NCI-H446 treated with DMSO at 0.1 percent for 48 hours (cell line): Measurements from ENCODE around the gene DNAJB1.

ENCODE experiments used
- DNase-seq: peaks from one replicate; lab custom pipeline; 2025; lab: John Stamatoyannopoulos, UW

Gene DNAJB1

GRCh38 chr19:14496029-14496833 is 22.0 kb downstream of the DNAJB1 start, which contains the start of gene GIPC1:
Gene GIPC1, minus strand, starts transcription at chr19:14496127. Its CDS starts 13,151 bp downstream, at chr19:14482976.
- DNase-seq = peak; percentile 99

GRCh38 chr19:14495672-14496028 is 22.5 kb downstream of the DNAJB1 start:
- DNase-seq = no peak

GRCh38 chr19:14494910-14495671 is 23.1 kb downstream of the DNAJB1 start:
- no peak for DNase-seq

- no peak for DNase-seq
Observed at GRCh38 chr19:14494411-14494810, 23.8 kb downstream of the DNAJB1 start.

GRCh38 chr19:14492756-14493337 is 25.4 kb downstream of the DNAJB1 start:
- DNase-seq = no peak

GRCh38 chr19:14487370-14488125 is 30.6 kb downstream of the DNAJB1 start:
- no peak for DNase-seq

GRCh38 chr19:14482172-14482941 is 35.8 kb downstream of the DNAJB1 start:
- DNase-seq = no peak

GRCh38 chr19:14480700-14481079 is 37.5 kb downstream of the DNAJB1 start:
- no peak for DNase-seq

- DNase-seq = no peak
Observed at GRCh38 chr19:14479975-14480699, 38.1 kb downstream of the DNAJB1 start.

GRCh38 chr19:14479309-14479974 is 38.8 kb downstream of the DNAJB1 start:
- no peak for DNase-seq

GRCh38 chr19:14478113-14478545 is 40.1 kb downstream of the DNAJB1 start:
- DNase-seq = no peak

GRCh38 chr19:14477418-14478112 is 40.6 kb downstream of the DNAJB1 start:
- no peak for DNase-seq

GRCh38 chr19:14476673-14477401 is 41.4 kb downstream of the DNAJB1 start:
- no peak for DNase-seq

GRCh38 chr19:14476327-14476672 is 41.9 kb downstream of the DNAJB1 start:
- no peak for DNase-seq

GRCh38 chr19:14475251-14476073 is 42.7 kb downstream of the DNAJB1 start, which contains the start of gene PTGER1:
Gene PTGER1, minus strand, starts transcription at chr19:14475354. Its CDS starts 1,034 bp downstream, at chr19:14474320.
- DNase-seq = no peak

GRCh38 chr19:14474827-14475226 is 43.4 kb downstream of the DNAJB1 start:
- DNase-seq = no peak

GRCh38 chr19:14473978-14474578 is 44.1 kb downstream of the DNAJB1 start:
- no peak for DNase-seq
